Activated CD4-positive, alpha-beta T cell treated with anti-CD3 and anti-CD28 coated beads for 4 hours (primary cell): ENCODE data around the gene PRICKLE2.

Source experiments
- DNase-seq, 2 donors: peaks; one replicate each; pipeline ENCODE4 v3.0.0-alpha.2; 2020

The PRICKLE2 gene

GRCh38 chr3:64125561-64125960 is 99.7 kb downstream of the PRICKLE2 start:
- DNase-seq = no peak

- DNase-seq = no peak
Measured at GRCh38 chr3:64123931-64124330, 101.3 kb downstream of the PRICKLE2 start.

DNA sequence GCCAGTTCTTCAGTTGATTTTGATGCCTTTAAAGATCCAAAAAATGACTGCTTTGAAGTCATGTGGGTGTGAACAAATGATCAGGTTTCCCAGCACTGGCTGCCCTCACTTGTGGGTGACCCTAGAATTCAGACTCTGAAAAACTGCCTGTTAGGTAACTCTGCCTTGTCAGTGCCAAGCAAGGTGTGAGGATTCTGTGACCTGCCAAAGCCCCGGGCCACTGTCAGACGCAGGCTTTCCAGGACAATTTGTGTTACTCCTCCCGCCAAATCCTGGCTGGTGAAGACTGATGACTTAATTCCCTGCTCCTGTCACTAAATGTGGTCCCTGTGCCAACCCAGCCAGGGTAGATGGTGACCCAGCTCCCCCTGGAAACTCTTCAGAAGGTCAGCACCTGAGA is 102.8 kb downstream of the PRICKLE2 start:
- DNase-seq = no peak

GRCh38 chr3:64121750-64122311 is 103.4 kb downstream of the PRICKLE2 start:
- no peak for DNase-seq

DNA sequence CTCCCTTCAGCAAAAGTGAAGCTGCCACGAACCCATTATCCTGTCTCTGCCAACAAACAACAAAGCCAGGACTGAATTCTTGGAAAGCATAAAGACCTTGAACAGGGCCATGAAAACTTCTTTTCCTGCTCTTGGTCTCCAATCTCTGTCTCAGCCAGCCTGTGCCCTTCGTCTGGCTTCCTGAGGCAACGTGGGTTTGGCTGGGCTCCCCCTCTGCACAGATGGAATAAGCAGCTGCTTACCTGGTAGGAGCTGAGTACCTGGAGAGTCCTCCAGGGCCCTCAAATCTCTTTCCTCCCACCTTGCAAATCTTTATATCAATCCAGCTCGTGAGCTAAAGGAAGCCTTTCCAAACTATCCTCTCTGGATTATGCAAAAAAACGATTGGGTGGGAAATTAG is 104.4 kb downstream of the PRICKLE2 start:
- DNase-seq = no peak

DNA sequence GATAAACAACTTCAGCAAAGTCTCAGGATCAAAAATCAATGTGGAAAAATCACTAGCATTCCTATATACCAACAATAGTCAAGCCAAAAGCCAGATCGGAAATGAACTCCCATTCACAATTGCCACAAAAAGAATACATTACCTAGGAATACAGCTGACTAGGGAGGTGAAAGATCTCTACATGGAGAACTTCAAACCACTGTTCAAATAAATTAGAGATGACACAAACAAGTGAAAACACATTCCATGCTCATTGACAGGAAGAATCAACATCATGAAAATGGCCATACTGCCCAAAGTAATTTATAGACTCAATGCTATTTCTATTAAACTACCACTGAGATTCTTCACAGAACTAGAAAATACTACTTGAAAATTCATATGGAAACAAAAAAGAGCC is 107.8 kb downstream of the PRICKLE2 start:
- no peak for DNase-seq

GRCh38 chr3:64114651-64115050 is 110.6 kb downstream of the PRICKLE2 start:
- DNase-seq = no peak

- DNase-seq = no peak
Measured at GRCh38 chr3:64111872-64112271, 113.4 kb downstream of the PRICKLE2 start.

DNA sequence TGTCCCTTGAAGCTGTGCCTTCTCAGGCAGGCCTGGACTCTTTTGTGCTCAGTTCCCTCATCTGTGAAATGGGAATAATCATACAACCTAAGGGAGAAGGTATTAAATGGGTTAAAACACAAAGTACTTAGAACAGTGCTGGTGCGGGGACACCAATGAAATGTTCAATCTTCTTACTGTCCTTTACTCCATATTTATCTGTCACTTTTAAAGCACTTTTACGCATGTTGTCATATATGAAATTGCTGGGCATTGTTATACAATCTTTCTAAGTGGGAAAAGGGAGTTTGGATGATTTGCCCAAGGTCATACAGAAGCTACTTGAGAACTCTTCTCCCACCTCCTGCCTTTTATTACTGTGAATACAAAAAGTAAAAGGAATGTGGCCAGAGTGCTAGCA is 114.2 kb downstream of the PRICKLE2 start:
- DNase-seq = no peak

GRCh38 chr3:64110071-64110470 is 115.2 kb downstream of the PRICKLE2 start:
- no peak for DNase-seq

GRCh38 chr3:64109438-64109837 is 115.8 kb downstream of the PRICKLE2 start:
- DNase-seq = no peak

DNA sequence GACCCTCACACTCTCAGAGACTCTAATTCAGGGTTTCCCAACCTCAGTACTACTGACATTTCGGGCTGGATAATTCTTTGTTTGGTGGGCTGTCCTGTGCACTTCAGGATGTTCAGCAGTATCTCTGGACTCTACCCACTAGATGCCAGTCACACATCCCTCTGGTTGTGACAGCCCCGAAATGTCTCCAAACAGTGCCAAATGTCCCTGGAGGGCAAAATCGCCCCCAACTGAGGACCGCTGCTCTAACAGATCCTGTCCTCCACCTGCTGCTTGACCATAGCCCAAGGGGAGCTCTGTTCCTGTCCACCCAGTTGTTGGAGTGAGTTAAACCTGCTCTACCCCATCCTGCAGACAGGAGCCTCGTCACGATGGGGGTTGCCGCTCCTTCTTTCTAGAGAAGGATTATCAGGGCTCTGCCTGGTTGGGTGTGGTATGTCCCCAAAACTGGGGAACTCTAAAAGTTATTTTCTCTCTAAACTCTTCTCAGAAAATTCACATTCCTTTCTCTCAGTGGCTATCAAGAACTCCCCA is 116.4 kb downstream of the PRICKLE2 start:
- DNase-seq = no peak

DNA sequence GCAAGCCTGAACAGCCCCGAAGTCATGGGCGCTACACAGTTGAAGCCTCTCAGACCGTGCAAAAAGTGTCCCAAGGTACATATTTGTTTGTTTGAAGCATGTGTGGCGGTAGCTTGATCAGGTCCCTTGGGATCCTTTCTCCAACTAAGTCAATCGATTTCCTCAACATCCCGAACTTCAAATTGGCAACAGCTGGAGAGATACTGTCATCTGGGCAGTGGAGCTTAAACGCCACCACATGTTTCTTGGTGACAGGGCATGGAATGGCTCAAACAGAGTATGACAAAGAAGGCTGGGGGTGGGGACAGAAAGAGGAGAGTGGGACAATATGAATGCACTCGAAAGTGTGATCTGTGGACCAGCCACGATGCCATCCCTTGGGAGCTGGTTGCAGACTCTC is 117.0 kb downstream of the PRICKLE2 start:
- DNase-seq = no peak

DNA sequence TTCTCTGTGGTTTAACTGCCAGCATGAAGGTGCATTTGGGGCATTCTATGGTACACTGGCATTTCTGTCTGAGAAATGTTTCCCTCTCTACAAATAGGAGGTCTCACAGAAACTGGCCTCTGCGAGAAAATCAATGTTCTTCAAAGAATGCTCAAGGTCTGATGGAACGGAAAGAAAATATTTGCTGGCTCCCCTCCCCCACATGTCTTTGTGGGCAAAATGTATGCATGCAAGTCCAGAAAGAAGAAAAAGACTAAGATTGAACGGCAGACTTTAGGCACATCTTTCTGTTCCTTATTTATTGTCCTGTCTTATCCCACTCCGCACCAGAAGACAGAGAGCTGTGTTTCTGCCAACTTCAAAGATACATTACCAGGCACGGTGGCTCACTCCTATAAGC is 118.1 kb downstream of the PRICKLE2 start:
- DNase-seq = no peak

- DNase-seq = no peak
Measured at GRCh38 chr3:64105816-64106215, 119.5 kb downstream of the PRICKLE2 start.

DNA sequence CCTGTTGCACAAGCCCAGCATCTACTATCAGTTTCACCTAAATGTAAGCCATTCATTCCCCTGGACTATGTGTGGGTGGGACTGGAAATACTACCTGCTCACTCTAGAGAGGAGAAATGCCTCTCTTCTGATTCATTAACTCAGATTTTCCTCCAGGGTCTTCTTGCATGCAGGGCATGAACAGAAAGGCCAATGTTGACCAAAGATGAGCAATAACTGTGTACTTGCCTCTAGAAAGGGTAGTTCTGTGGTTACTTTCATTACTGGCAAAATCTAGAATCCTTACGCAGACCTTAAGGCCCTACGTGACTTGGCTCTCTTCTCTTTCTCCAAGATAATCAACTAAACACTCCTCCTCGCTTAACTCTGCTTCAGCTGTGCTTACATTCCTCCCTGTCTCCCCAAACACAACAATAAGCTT is 120.6 kb downstream of the PRICKLE2 start:
- DNase-seq = no peak

DNA sequence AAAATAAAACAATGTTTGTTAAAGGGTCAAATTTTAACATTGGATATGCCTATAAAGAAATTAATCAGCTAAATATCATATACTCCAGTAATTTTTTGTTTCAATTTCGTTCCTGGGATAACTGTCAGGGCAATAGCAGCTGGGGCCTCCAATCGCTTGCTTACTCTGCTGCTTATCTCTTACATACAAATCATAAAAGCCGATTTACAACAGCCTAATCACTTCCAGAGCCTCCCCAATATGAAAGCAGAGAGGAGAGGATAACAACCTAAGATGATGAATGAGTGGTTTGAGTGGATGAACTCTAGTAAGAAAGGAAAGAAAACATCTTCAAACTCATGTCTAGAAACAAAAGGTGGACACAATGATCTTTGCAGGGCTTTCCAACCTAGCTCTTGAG is 121.3 kb downstream of the PRICKLE2 start:
- no peak for DNase-seq

GRCh38 chr3:64103131-64103530 is 122.1 kb downstream of the PRICKLE2 start:
- no peak for DNase-seq

GRCh38 chr3:64102147-64102546 is 123.1 kb downstream of the PRICKLE2 start:
- DNase-seq = no peak

DNA sequence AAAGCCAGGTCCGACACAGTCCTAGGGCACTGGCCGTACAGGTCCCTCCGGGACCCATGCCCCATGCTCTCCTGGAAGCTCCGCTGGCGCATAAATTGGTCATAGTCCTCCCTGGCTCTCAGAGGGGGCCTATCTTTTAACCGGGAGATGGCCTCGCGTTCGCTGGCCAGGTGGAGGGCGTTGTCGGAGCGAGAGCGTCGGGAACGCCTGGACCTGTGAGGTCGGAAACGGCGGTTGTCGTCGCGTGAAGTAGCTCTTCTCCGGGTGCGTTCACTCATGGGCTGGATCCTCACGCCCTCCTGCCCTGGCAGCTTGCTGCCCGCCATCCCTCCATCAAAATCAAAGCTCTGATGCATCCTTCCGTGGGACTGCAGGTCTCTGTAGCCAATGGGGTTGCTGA is 126.0 kb downstream of the PRICKLE2 start:
- no peak for DNase-seq

DNA sequence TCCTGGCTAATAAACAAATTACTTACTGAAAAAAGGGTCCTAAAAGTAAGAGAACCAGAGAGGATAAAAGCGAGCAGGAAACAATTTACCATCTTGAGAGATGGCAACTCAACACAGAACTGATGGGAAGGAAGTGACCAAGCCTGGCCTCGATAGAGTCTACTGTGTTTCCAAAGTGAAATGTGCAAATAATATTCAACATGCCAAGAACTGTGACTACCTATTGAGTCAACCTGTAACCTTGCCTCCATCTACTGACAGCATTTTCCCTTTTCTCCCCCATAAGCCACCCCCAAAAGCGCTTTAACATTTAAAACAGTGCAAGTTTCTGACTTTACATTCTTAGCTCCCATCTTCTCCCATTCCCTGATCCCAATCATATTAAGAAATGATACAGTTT is 126.6 kb downstream of the PRICKLE2 start:
- no peak for DNase-seq

- no peak for DNase-seq
Measured at GRCh38 chr3:64097920-64098319, 127.3 kb downstream of the PRICKLE2 start.

DNA sequence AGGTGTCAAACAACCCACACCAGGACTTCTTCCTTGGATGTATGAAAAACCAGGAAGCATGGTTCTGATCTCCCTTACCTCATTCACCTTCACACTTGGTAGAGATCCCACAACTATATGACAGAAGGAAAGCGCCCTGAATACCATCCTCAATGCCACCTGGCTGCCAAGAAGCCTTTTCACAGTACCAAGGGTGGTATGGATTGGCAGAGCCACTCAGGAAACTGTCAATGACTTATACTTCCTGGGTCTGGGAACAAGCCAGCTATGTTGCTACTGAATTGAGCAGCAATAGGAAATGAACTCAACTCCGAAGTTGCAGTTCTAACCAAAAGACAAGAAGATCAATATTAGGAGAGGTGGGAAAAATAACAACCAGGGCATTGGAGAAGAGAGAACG is 129.5 kb downstream of the PRICKLE2 start:
- no peak for DNase-seq

- DNase-seq = no peak
Measured at GRCh38 chr3:64094713-64095079, 130.6 kb downstream of the PRICKLE2 start.
